Skeletal muscle tissue (tissue), 4 donors: ENCODE results near the gene CYP51A1. TPM values are rescaled to one million over a fixed set of nuclear protein-coding genes. Genes with fewer than 3 reads are reported as not detected.
"Not testable (repeated sequence)": the region's sequence is repeated elsewhere in the genome, so short reads cannot be mapped to it uniquely, and the experiment has no call there.

Experiments used
- H3K27ac ChIP-seq: one replicate; pipeline ENCODE4 v1.7.0; 2013; ENCODE audit warnings: mild to moderate bottlenecking, low read depth, low read length, inconsistent platforms
- H3K27me3 ChIP-seq, 3 donors: one replicate each; pipeline ENCODE4 v1.7.0; 2013; ENCODE audit warnings: low read length in 3 of 3; ENCODE audit not compliant: control insufficient read depth in 3 of 3, insufficient read depth in 3 of 3
- H3K36me3 ChIP-seq, 3 donors: one replicate each; pipeline ENCODE4 v1.7.0; 2013; ENCODE audit warnings: low read length in 3 of 3; ENCODE audit not compliant: control insufficient read depth in 3 of 3, insufficient read depth in 3 of 3
- H3K4me1 ChIP-seq, 3 donors: one replicate each; pipeline ENCODE4 v1.7.0; 2013; ENCODE audit warnings: low read length in 3 of 3, mild to moderate bottlenecking in 3 of 3; ENCODE audit not compliant: control insufficient read depth in 3 of 3, insufficient read depth in 3 of 3
- H3K4me3 ChIP-seq, 3 donors: one replicate each; pipeline ENCODE4 v1.7.0; 2013; ENCODE audit warnings: low read length in 3 of 3
- H3K9ac ChIP-seq, 3 donors: one replicate each; pipeline ENCODE4 v1.7.0; 2013; ENCODE audit warnings: low read length in 3 of 3, mild to moderate bottlenecking in 3 of 3, moderate library complexity in 2 of 3, low read depth in 1 of 3
- H3K9me3 ChIP-seq, 3 donors: one replicate each; pipeline ENCODE4 v1.7.0; 2013; ENCODE audit warnings: low read length in 3 of 3; ENCODE audit not compliant: control insufficient read depth in 3 of 3
- total RNA-seq: library from RNA; depleted of rRNA; stranded (reverse); fragments of >200 nt; gene quantifications from one replicate; pipeline ENCODE4 v1.2.3, GENCODE V29; 2014
- donor health status: Osteomylitis.

CYP51A1 gene
- total RNA-seq, 1 donor from 2014 or later: 68.9 TPM

DNA sequence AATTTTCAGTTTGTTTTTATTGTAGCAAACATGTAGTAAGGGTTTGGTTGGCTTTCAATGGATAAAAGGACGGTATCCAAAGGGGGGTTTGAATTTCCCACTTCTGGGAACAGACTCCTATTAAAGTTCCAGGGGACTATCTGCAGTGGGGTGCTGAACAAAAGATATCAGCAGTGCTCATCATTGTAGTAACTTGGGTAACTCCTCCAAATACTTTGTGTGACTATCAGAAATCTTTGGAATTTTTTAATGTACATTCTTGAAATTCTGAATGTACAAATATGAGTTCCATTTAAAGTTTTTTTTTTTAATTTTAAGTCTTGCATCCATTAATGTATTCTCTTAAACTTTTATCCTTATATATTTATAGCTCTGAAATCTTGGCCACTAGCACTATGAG lies 42.1 kb downstream of the CYP51A1 start:
- H3K4me1 ChIP-seq: no peaks in the 10 kb centered on the region
- H3K27me3 ChIP-seq: no peaks in the 10 kb centered on the region
- H3K27ac ChIP-seq: no peak overlapping the region

DNA sequence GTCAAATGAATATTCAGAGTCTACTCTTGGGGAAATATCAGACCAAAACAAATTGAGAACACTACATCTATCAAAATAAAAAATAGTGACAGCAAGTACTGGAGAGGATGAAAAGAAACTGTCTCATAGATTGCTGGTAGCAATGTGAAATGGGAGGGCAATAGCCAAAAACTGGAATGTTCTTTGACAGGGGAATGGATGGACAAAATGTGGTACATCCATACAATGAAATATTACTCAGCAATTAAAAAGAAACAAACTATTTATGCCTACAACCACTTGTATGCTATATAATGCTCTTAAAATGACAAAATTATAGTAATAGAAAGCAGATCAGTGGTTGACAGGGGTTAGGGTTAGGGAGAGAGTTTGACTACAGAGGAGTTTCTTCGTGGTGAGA lies 46.0 kb downstream of the CYP51A1 start:
- Histone ChIP-seq H3K9ac (no peak overlapping the region), H3K27ac (no peak overlapping the region), H3K9me3 (no peaks in the 10 kb centered on the region), H3K36me3 (peaks cover 34 to 70% (median 56%) of the 10 kb centered on the region in 3 donors), H3K4me3 (no peak overlapping the region), H3K4me1 (no peaks in the 10 kb centered on the region), H3K27me3 (no peaks in the 10 kb centered on the region)

More for the DNA sequence above, 42.1 kb downstream of the CYP51A1 start:
- Histone ChIP-seq H3K36me3 (peaks cover 27 to 55% (median 50%) of the 10 kb centered on the region in 3 donors), H3K4me3 (no peak overlapping the region), H3K9me3 (no peaks in the 10 kb centered on the region), H3K9ac (no peak overlapping the region)

DNA sequence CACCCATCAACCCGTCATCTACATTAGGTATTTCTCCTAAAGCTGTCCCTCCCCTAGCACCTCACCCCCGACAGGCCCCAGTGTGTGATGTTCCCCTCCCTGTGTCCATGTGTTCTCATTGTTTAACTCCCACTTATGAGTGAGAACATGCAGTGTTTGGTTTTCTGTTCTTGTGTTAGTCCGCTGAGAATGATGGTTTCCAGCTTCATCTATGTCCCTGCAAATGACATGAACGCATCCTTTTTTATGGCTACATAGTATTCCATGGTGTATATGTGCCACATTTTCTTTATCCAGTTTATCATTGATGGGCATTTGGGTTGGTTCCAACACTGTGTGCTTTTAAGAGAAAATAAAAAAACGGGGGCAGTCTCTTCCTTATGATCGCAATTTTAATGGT lies 50.4 kb downstream of the CYP51A1 start:
- H3K4me1 ChIP-seq, H3K4me3 ChIP-seq, H3K9ac ChIP-seq, H3K27ac ChIP-seq, H3K27me3 ChIP-seq, H3K9me3 ChIP-seq: not testable (repeated sequence)
- H3K36me3 ChIP-seq: peaks cover 33 to 72% (median 69%) of the 10 kb centered on the region in 3 donors

DNA sequence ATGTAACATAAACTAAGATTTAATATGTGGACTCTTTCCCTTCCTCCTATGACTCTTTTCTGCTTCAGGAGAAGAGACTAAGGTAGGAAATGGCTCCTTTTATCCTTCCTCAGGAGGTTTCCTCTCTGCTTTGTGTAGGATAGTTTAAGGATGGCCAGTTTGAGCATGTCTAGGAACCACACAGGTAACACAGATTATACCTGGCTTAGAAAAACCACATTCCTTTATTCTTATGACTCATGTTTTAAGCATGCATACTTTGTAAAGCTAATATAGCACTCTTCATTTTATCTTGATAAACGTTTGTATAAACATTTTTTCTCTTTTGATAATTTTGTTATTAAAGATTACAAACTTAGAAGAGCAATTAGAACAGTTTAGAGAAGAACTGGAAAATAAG lies 57.8 kb downstream of the CYP51A1 start:
- Histone ChIP-seq H3K27me3 (no peaks in the 10 kb centered on the region), H3K9ac (no peak overlapping the region), H3K36me3 (peaks cover 17 to 51% (median 45%) of the 10 kb centered on the region in 3 donors), H3K4me3 (no peak overlapping the region), H3K27ac (no peak overlapping the region), H3K9me3 (no peaks in the 10 kb centered on the region), H3K4me1 (no peaks in the 10 kb centered on the region)

- peaks cover 19 to 53% (median 46%) of the 10 kb centered on the region in 3 donors for H3K36me3 ChIP-seq
- H3K9me3 ChIP-seq: no peaks in the 10 kb centered on the region
- H3K4me3 ChIP-seq: no peak overlapping the region
- no peaks in the 10 kb centered on the region for H3K4me1 ChIP-seq
- no peak overlapping the region for H3K9ac ChIP-seq
- H3K27me3 ChIP-seq: no peaks in the 10 kb centered on the region
- no peak overlapping the region for H3K27ac ChIP-seq
These were observed 58.7 kb downstream of the CYP51A1 start for GRCh38 chr7:92075455-92076158.

DNA sequence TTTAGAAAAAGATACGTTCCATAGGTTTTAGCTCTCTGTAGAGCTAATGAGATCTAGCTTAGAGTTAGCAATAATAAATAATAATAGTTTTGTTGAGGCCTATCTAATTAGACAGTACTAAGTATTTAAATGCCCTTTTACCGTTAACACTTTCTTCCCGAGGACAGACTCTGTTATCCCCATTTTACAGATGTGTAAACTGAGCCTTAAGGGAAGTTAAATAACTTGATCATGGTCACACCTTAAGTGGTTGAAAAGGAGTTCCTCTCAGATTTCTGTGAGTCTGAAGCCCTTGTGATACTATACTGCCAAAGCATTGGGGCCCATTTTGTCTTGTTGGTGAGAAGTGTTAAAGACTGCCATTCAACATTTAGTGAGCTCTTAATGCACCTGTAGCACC lies 61.6 kb downstream of the CYP51A1 start:
- Histone ChIP-seq H3K4me3 (no peak overlapping the region), H3K4me1 (no peaks in the 10 kb centered on the region), H3K36me3 (peaks cover 19 to 44% (median 40%) of the 10 kb centered on the region in 3 donors), H3K27me3 (no peaks in the 10 kb centered on the region), H3K27ac (no peak overlapping the region), H3K9me3 (no peaks in the 10 kb centered on the region), H3K9ac (no peak overlapping the region)

DNA sequence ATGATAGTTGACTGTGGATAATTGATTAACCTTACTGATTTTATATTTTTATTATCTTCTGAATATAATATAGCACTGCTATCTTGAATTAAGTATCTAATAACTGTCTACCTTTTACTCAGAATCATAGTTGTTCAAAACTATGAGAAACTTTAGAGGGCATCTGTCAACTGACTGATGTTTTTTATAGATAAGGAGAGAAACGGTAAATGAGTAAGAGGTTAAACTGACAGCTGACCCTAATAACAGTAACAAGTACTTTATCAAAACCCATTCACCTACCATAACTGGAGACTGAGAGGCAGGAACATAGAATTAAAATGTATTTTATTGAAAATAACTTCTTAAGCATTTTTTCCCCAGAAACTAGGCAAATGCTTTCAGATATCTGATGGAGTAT lies 62.2 kb downstream of the CYP51A1 start:
- Histone ChIP-seq H3K27me3 (no peaks in the 10 kb centered on the region), H3K4me3 (no peak overlapping the region), H3K4me1 (no peaks in the 10 kb centered on the region), H3K36me3 (peaks cover 20 to 47% (median 41%) of the 10 kb centered on the region in 3 donors), H3K9me3 (no peaks in the 10 kb centered on the region), H3K9ac (no peak overlapping the region), H3K27ac (no peak overlapping the region)

GRCh38 chr7:92071032-92071431 lies 63.2 kb downstream of the CYP51A1 start:
- Histone ChIP-seq H3K36me3 (peaks cover 20 to 47% (median 42%) of the 10 kb centered on the region in 3 donors), H3K27ac (no peak overlapping the region), H3K4me1 (no peaks in the 10 kb centered on the region), H3K9me3 (no peaks in the 10 kb centered on the region), H3K9ac (no peak overlapping the region), H3K27me3 (no peaks in the 10 kb centered on the region), H3K4me3 (no peak overlapping the region)

DNA sequence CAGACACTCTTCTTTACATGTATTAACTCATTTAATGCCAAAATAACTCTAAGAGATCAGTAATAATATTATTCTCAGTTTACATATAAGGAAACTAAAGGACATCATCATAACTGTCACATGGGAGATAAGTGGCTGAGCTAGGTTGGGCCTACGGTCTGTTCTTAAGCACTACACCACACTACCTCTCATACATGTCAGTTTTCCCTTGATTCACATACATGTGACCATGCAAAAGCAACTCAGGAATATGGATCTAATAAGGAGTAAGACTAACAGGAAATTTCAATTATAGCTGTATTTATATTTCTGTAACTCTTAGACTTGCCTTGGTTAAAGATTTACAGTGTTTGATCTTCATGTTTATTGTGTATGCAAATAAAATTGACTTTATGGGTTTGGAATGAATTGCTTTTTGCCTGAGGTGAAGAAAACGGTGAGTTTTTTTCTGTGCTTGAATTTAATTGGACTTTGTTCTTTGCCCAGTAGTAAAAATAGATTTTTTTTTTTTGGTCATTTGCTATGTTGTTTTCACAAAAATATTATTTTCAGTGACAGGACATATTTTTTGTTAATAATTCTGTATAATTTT lies 69.7 kb downstream of the CYP51A1 start:
- Histone ChIP-seq H3K36me3 (peaks cover 14 to 40% (median 26%) of the 10 kb centered on the region in 3 donors), H3K27me3 (no peaks in the 10 kb centered on the region), H3K27ac (no peak overlapping the region), H3K9ac (no peak overlapping the region), H3K4me1 (peaks cover 0 to 9% (median 0%) of the 10 kb centered on the region in 3 donors), H3K4me3 (no peak overlapping the region), H3K9me3 (no peaks in the 10 kb centered on the region)
